K562 (cell line): Measurements from ENCODE around the gene ST6GALNAC3. TPM values are rescaled to one million over a fixed set of nuclear protein-coding genes. Genes with fewer than 3 reads are reported as not detected.

Experiments used
- ATAC-seq: fragments of 200-7000 bp; cut with Tn5 transposase; 3 replicates; pipeline ENCODE4 v1.9.1; 2020; ENCODE audit warnings: moderate library complexity
- BruUV-seq: library from RNA; stranded (reverse); fragments of 400-500 nt; replicated peaks from 2 replicates; lab custom pipeline; 2021; lab: Mats Ljungman, UMichigan
- CTCF ChIA-PET: fragments of 300-600 bp; formaldehyde crosslinking; extraction: SDS; loops from one replicate; lab custom pipeline; 2021; ENCODE audit warnings: low intra/inter-chr PET ratio; lab: Yijun Ruan, JAX
- POLR2A ChIA-PET: fragments of 300-600, 350-650 bp; sonication (Branson Sonifier 250); formaldehyde crosslinking; extraction: SDS; loops from one replicate; lab custom pipeline; 2021; ENCODE audit warnings: antibody characterized with exemption, inconsistent platforms; lab: Yijun Ruan, JAX
- DNase-seq, 4 experiments: peaks; one replicate each; pipeline versions ENCODE4 v3.0.0 to v3.0.0-alpha.2; 2011 to 2018; ENCODE audit warnings: low spot score in 3 of 4, mixed read lengths in 3 of 4; ENCODE audit errors: extremely low read depth in 1 of 4
- FAIRE-seq: peaks from 2 replicates; lab custom pipeline; 2011; peaks lifted over from hg19 to GRCh38; lab: Jason Lieb, UNC
- H2AFZ ChIP-seq: 2 replicates; pipeline ENCODE4 v1.6.0; 2011; ENCODE audit warnings: low read depth, low read length, control low read depth, inconsistent platforms
- H3K27ac ChIP-seq: fragments of 200-600 bp; 3 replicates; pipeline ENCODE4 v1.8.0; 2011; ENCODE audit warnings: low read depth, mild to moderate bottlenecking, control low read depth, inconsistent platforms, low read length, moderate library complexity, mixed read lengths; ENCODE audit errors: extremely low read depth
- H3K27me3 ChIP-seq, 2 experiments: fragments of 300-600 bp in 1 of 2; 2 replicates in 1 of 2; 3 replicates in 1 of 2; pipeline versions ENCODE4 v1.6.0 to v1.8.0; 2011; ENCODE audit warnings: inconsistent platforms in 2 of 2, low read length in 2 of 2, mild to moderate bottlenecking in 1 of 2, mixed read lengths in 1 of 2, moderate library complexity in 1 of 2; ENCODE audit not compliant: control insufficient read depth in 2 of 2, insufficient read depth in 2 of 2
- H3K36me3 ChIP-seq: fragments of 300-600 bp; 3 replicates; pipeline ENCODE4 v1.8.0; 2011; ENCODE audit warnings: mild to moderate bottlenecking, low read length, inconsistent platforms; ENCODE audit not compliant: control insufficient read depth, insufficient read depth
- H3K4me1 ChIP-seq, 2 experiments: fragments of 200-600 bp in 1 of 2; replicated peaks in 1 of 2; 2 replicates in 1 of 2; 3 replicates in 1 of 2; pipeline versions ENCODE4 v1.5.1 to v1.8.0; 2011; ENCODE audit warnings: inconsistent platforms in 2 of 2, low read length in 2 of 2, mild to moderate bottlenecking in 1 of 2, mixed read lengths in 1 of 2, moderate library complexity in 1 of 2; ENCODE audit not compliant: control insufficient read depth in 2 of 2, insufficient read depth in 2 of 2
- H3K4me2 ChIP-seq: 2 replicates; pipeline ENCODE4 v1.6.1; 2011; ENCODE audit warnings: low read length, control low read depth, inconsistent platforms, mixed read lengths; ENCODE audit not compliant: insufficient read depth
- H3K4me3 ChIP-seq: fragments of 200-600 bp; sonication (generic), shearing (Covaris generic); 2 replicates; pipeline ENCODE4 v1.5.1; 2016; ENCODE audit warnings: control low read depth, inconsistent platforms
- H3K79me2 ChIP-seq: fragments of 200-600 bp; 3 replicates; pipeline ENCODE4 v1.8.0; 2011; ENCODE audit warnings: low read length, inconsistent platforms; ENCODE audit not compliant: control insufficient read depth, insufficient read depth
- H3K9ac ChIP-seq, 2 experiments: 2 replicates each; pipeline versions ENCODE4 v1.6.0 to v1.6.1; 2011; ENCODE audit warnings: low read depth in 2 of 2, low read length in 2 of 2, control low read depth in 1 of 2, inconsistent platforms in 1 of 2, mild to moderate bottlenecking in 1 of 2, mixed read lengths in 1 of 2; ENCODE audit not compliant: insufficient read depth in 1 of 2
- H3K9me1 ChIP-seq: one replicate; pipeline ENCODE4 v1.6.0; 2011; ENCODE audit warnings: inconsistent platforms, mild to moderate bottlenecking, low read length, moderate library complexity; ENCODE audit not compliant: control insufficient read depth, insufficient read depth
- H3K9me3 ChIP-seq: replicated peaks from 2 replicates; pipeline ENCODE4 v1.5.1; 2011; ENCODE audit warnings: low read depth, low read length, inconsistent platforms; ENCODE audit not compliant: control insufficient read depth, insufficient read depth
- H4K20me1 ChIP-seq: replicated peaks from 2 replicates; pipeline ENCODE4 v1.6.1; 2011; ENCODE audit warnings: low read length, inconsistent platforms, mixed read lengths; ENCODE audit not compliant: control insufficient read depth, insufficient read depth
- ASH1L ChIP-seq: fragments of 450-650 bp; IDR thresholded peaks from 2 replicates; pipeline ENCODE4 v1.6.1; 2018; ENCODE audit warnings: borderline replicate concordance, mild to moderate bottlenecking, low read depth; ENCODE audit not compliant: partially characterized antibody
- ELF1 ChIP-seq: fragments of 200-800 bp; sonication (Bioruptor generic); IDR thresholded peaks from 2 replicates; pipeline ENCODE4 v1.6.1; 2016; ENCODE audit warnings: missing genetic modification characterization, missing compliant biosample characterization
- GABPA ChIP-seq: fragments of 200-800 bp; sonication (Bioruptor generic); conservative IDR thresholded peaks from 2 replicates; pipeline ENCODE4 v1.6.1; 2016; ENCODE audit warnings: low read depth, missing genetic modification characterization, missing compliant biosample characterization
- MAZ ChIP-seq, 2 experiments: fragments of 450-650 bp in 1 of 2; sonication (generic) in 1 of 2; formaldehyde crosslinking; IDR thresholded peaks in 1 of 2; conservative IDR thresholded peaks in 1 of 2; 2 replicates each; pipeline versions ENCODE4 v1.4.0 to v1.5.0; 2020; ENCODE audit warnings: mild to moderate bottlenecking in 1 of 2, missing genetic modification reagents in 1 of 2
- RHOXF2B ChIP-seq: fragments of 250-450 bp; sonication (Bioruptor Pico); conservative IDR thresholded peaks from 2 replicates; pipeline ENCODE4 v1.5.1; 2021
- SAFB2 ChIP-seq: fragments of 200-400 bp; formaldehyde crosslinking; IDR thresholded peaks from 2 replicates; pipeline ENCODE4 v1.6.1; 2018; ENCODE audit warnings: borderline replicate concordance, low read length, low read depth, moderate library complexity; ENCODE audit not compliant: severe bottlenecking
- SNRNP70 ChIP-seq: fragments of 200-400 bp; formaldehyde crosslinking; optimal IDR thresholded peaks from 2 replicates; pipeline ENCODE3; 2017; ENCODE audit warnings: low read depth, low read length
- WGBS: fragments of 100-300 bp; shearing (Covaris generic); methylation state at CpG from one replicate; pipeline ENCODE4 v1.1.6; 2016; ENCODE audit warnings: low coverage, mixed read lengths; ENCODE audit not compliant: insufficient coverage; ENCODE audit errors: missing lambda C conversion rate; 5-methylcytosine and 5-hydroxymethylcytosine counted together
- in situ Hi-C: fragments of 300-500 bp; cut with MboI; formaldehyde crosslinking; loops from 4 replicates; pipeline ENCODE4 v1.15.0; 2018; ENCODE audit warnings: inconsistent platforms, mixed read lengths
- intact Hi-C: fragments of 100-400 bp; cut with micrococcal nuclease; formaldehyde crosslinking; loops from 2 replicates; pipeline ENCODE4 v1.14.2; 2022
- polyA plus RNA-seq, 8 experiments: library from polyadenylated mRNA; depleted of rRNA in 4 of 8; stranded (reverse) in 5 of 8; unstranded in 3 of 8; fragments of >200 nt; fragmentation: Nextera tagmentation in 2 of 8; fragmentation: Illumina TruSeq in 1 of 8; extraction: Ambion mirVana in 2 of 8; extraction: Trizol in 1 of 8; gene quantifications; 2 replicates each; pipeline versions ENCODE4 v1.2.1 to v1.2.3, GENCODE V29; 2011 to 2014; ENCODE audit warnings: inconsistent platforms in 1 of 8, missing spikeins in 1 of 8
- total RNA-seq, 7 experiments: library from RNA; depleted of rRNA in 6 of 7; stranded (reverse); fragments of >200 nt in 6 of 7; fragmentation: Illumina TruSeq in 2 of 7; extraction: Trizol in 2 of 7; gene quantifications; 2 replicates each; pipeline versions ENCODE4 v1.2.1 to v1.2.3, GENCODE V29; 2011 to 2021; ENCODE audit warnings: low replicate concordance in 1 of 7
- TF ChIP-seq, protein P1 (sequence below): fragments of 450-650 bp; formaldehyde crosslinking; IDR thresholded peaks from 2 replicates; pipeline ENCODE4 v1.4.0; 2020; ENCODE audit warnings: mild to moderate bottlenecking, mixed read lengths

Gene ST6GALNAC3
- total and polyA plus RNA-seq, 9 of the 15 experiments (the other 6 are each of a cell fraction or from before 2014, with no cell fraction given), result 0.04 to 0.29 (median 0.18) TPM; not detected in 6

DNA sequence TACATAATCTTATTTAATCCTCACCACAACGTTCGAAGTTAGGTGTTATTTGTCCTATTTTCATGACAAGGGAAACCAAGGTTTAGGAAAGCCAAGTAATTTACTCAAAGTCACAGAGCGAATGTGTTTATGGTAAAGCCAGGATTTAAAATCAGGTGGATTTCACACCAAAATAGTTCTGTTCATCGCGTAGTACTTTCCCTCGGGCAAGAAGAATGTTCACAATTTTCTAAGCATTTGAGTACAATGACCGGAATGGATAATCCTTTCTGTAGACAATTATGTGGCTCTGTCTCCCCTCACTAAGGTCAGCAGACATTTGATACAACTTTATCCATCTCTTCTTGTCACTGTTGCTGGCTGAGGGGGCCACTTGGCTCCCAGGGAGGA lies 204.2 kb downstream of the ST6GALNAC3 start:
- Histone ChIP-seq H3K9me1 (no peaks in the 10 kb centered on the region), H3K79me2 (no peaks in the 10 kb centered on the region), H3K4me2 (no peak overlapping the region; the same call in 1 of the 2 replicates), H3K9ac (no peak overlapping the region), H3K27ac (no peak overlapping the region), H3K4me1 (no peaks in the 10 kb centered on the region), H3K4me3 (no peak overlapping the region), H2AFZ (no peak overlapping the region), H3K9me3 (no peaks in the 10 kb centered on the region), H3K36me3 (no peaks in the 10 kb centered on the region), H3K27me3 (no peaks in the 10 kb centered on the region), H4K20me1 (no peaks in the 10 kb centered on the region)
- WGBS, result 0% methylated on average over 7 of the region's 7 CpGs
- POLR2A ChIA-PET, result no interaction called here
- CTCF ChIA-PET, result no interaction called here
- TF ChIP-seq RHOXF2B (CRISPR knock-in tag) (no peak), MAZ (CRISPR knock-in tag; conservative IDR thresholded peaks at IDR 0.05 in 1 of 2, IDR thresholded peaks at IDR 0.05 in 1 of 2) (no peak), SAFB2 (no peak), SNRNP70 (no peak)
- BruUV-seq, result no TSS peak
- in situ Hi-C loops (no loop called here), intact Hi-C loops (no loop called here)
- ATAC-seq (no peak), FAIRE-seq (no peak), DNase-seq (no peak)

DNA sequence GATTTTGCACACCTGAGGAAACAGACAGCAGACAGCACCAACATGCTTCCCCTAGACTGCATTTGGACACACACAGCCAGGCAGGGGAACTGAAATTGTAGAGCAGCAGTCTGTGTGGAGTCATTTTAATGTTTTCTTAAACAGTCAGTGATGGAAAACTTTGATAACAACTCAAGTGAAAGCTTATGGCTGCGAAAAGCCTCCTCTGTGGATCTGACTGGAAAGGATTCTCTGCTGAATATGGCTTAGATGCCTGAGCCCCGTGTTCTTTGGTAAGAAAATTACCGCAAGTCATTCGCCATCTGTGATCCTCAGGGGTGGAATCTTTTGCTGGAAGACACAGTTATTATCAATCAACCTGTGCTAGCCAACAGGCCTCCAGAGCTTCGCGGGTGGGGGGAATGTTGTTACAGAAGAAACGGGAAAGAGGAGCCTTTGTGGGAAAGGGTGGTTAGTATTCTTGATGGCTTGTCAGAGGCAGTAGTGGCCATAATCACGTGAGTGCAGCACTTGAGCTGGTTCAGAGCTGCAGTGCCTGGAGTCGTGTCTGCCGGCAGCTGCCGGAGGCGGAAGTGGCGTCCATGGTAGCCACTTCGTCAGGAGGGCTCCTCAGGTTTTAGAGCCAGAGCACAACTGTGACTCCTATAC lies 204.7 kb downstream of the ST6GALNAC3 start:
- H2AFZ ChIP-seq, result peak overlapping the region; percentile 40; the same call in 1 of the 2 replicates

More for the DNA sequence above, 204.7 kb downstream of the ST6GALNAC3 start:
- Histone ChIP-seq H3K9me1 (no peaks in the 10 kb centered on the region), H3K36me3 (no peaks in the 10 kb centered on the region), H3K4me2 (peak overlapping the region; percentile 27; the same call in 1 of the 2 replicates), H3K79me2 (no peaks in the 10 kb centered on the region), H3K27me3 (no peaks in the 10 kb centered on the region), H3K4me1 (no peaks in the 10 kb centered on the region), H4K20me1 (no peaks in the 10 kb centered on the region), H3K9me3 (no peaks in the 10 kb centered on the region), H3K4me3 (no peak overlapping the region), H3K27ac (no peak overlapping the region), H3K9ac (no peak overlapping the region)
- ATAC-seq (no peak), FAIRE-seq (no peak), DNase-seq (peak in 1 of 4 experiments; percentile 1)
- POLR2A ChIA-PET, result no interaction called here
- CTCF ChIA-PET, result no interaction called here
- BruUV-seq, result no TSS peak
- in situ Hi-C loops (no loop called here), intact Hi-C loops (no loop called here)
- 0% methylated on average over 14 of the region's 14 CpGs for WGBS
- TF ChIP-seq ELF1 (peak; percentile 33; the same call in 1 of the 2 replicates), GABPA (tag) (peak; percentile 65), ASH1L (no peak)
- TF ChIP-seq, protein P1, sequence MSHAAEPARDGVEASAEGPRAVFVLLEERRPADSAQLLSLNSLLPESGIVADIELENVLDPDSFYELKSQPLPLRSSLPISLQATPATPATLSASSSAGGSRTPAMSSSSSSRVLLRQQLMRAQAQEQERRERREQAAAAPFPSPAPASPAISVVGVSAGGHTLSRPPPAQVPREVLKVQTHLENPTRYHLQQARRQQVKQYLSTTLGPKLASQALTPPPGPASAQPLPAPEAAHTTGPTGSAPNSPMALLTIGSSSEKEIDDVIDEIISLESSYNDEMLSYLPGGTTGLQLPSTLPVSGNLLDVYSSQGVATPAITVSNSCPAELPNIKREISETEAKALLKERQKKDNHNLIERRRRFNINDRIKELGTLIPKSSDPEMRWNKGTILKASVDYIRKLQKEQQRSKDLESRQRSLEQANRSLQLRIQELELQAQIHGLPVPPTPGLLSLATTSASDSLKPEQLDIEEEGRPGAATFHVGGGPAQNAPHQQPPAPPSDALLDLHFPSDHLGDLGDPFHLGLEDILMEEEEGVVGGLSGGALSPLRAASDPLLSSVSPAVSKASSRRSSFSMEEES, result peak; percentile 56
